A549 (cell line): Measurements from ENCODE around the gene TGIF1. TPM values are rescaled to one million over a fixed set of nuclear protein-coding genes. Genes with fewer than 3 reads are reported as not detected.
A peak's percentile ranks its signal among the peaks of the same experiment; 100 is the strongest.

Experiments used
- ATAC-seq, 2 experiments: fragments of 200-7000 bp in 1 of 2; fragments of >200 bp in 1 of 2; cut with Nextera tagmentation in 1 of 2; cut with Tn5 transposase in 1 of 2; 3 replicates each; pipeline versions ENCODE4 v1.8.0 to v1.9.1; 2018 to 2020; ENCODE audit warnings: mild to moderate bottlenecking in 1 of 2, moderate library complexity in 1 of 2
- CTCF ChIA-PET: fragments of 300-600 bp; sonication (Branson Sonifier 250); formaldehyde crosslinking; extraction: SDS; loops from one replicate; lab custom pipeline; 2021; ENCODE audit warnings: antibody characterized with exemption, inconsistent platforms; lab: Yijun Ruan, JAX
- POLR2A ChIA-PET: fragments of 350-600 bp; formaldehyde crosslinking; extraction: SDS; loops from one replicate; lab custom pipeline; 2021; ENCODE audit warnings: antibody characterized with exemption, inconsistent platforms; lab: Yijun Ruan, JAX
- DNase-seq, 2 experiments: peaks; one replicate each; pipeline versions ENCODE4 v3.0.0 to v3.0.0-alpha.2; 2011 to 2016; ENCODE audit warnings: low read depth in 1 of 2, low spot score in 1 of 2
- FAIRE-seq: peaks from 2 replicates; lab custom pipeline; 2011; peaks lifted over from hg19 to GRCh38; lab: Jason Lieb, UNC
- H3K27ac ChIP-seq, 2 experiments: fragments of >200 bp; sonication (Bioruptor Twin); formaldehyde crosslinking; 3 replicates each; pipeline ENCODE4 v1.5.1; 2016 to 2017
- H3K4me1 ChIP-seq: fragments of >200 bp; sonication (Bioruptor Twin); formaldehyde crosslinking; 3 replicates; pipeline ENCODE4 v1.6.1; 2016
- H3K4me2 ChIP-seq: fragments of >200 bp; sonication (Bioruptor Twin); formaldehyde crosslinking; 3 replicates; pipeline ENCODE4 v1.6.1; 2016
- H3K4me3 ChIP-seq: fragments of >200 bp; sonication (Bioruptor Twin); formaldehyde crosslinking; 3 replicates; pipeline ENCODE4 v1.5.1; 2016
- H3K9me3 ChIP-seq: fragments of >200 bp; sonication (Bioruptor Twin); formaldehyde crosslinking; 3 replicates; pipeline ENCODE4 v1.6.1; 2016
- ATOH8 ChIP-seq: fragments of 250-450 bp; sonication (Bioruptor Pico); IDR thresholded peaks from 2 replicates; pipeline ENCODE4 v1.5.0; 2020; ENCODE audit warnings: low read depth, mild to moderate bottlenecking, moderate library complexity
- BCL3 ChIP-seq: fragments of >200 bp; sonication (Bioruptor Twin); formaldehyde crosslinking; IDR thresholded peaks from 3 replicates; pipeline ENCODE4 v1.6.1; 2016
- CBX2 ChIP-seq: fragments of 200-600 bp; sonication (generic); IDR thresholded peaks from 2 replicates; pipeline ENCODE4 v1.6.1; 2016; ENCODE audit warnings: low read depth, mild to moderate bottlenecking, borderline replicate concordance
- CBX8 ChIP-seq: fragments of 200-600 bp; sonication (generic); IDR thresholded peaks from 2 replicates; pipeline ENCODE4 v1.6.1; 2016
- CEBPB ChIP-seq, 2 experiments: fragments of >200 bp in 1 of 2; sonication (Bioruptor Twin) in 1 of 2; formaldehyde crosslinking in 1 of 2; IDR thresholded peaks; 2 replicates each; pipeline ENCODE4 v1.6.1; 2012 to 2016
- CHD2 ChIP-seq: fragments of 150-350 bp; IDR thresholded peaks from 2 replicates; pipeline ENCODE4 v1.6.1; 2014; ENCODE audit warnings: low read length; ENCODE audit not compliant: partially characterized antibody
- EHF ChIP-seq: fragments of 250-450 bp; sonication (Bioruptor Pico); IDR thresholded peaks from 2 replicates; pipeline ENCODE4 v1.5.0; 2020; ENCODE audit warnings: mild to moderate bottlenecking
- ELK1 ChIP-seq: fragments of 150-350 bp; IDR thresholded peaks from 2 replicates; pipeline ENCODE4 v1.6.1; 2014; ENCODE audit warnings: low read depth, mild to moderate bottlenecking, low read length
- ESRRA ChIP-seq: fragments of 150-350 bp; IDR thresholded peaks from 2 replicates; pipeline ENCODE4 v1.6.1; 2014; ENCODE audit warnings: mild to moderate bottlenecking, low read length, borderline replicate concordance
- HDAC2 ChIP-seq: fragments of 200-600 bp; sonication (generic); IDR thresholded peaks from 2 replicates; pipeline ENCODE4 v1.6.1; 2016
- HES2 ChIP-seq: fragments of >200 bp; sonication (Bioruptor Twin); formaldehyde crosslinking; IDR thresholded peaks from 2 replicates; pipeline ENCODE4 v1.6.1; 2016
- HOXB13 ChIP-seq: fragments of 250-450 bp; sonication (Bioruptor Pico); IDR thresholded peaks from 2 replicates; pipeline ENCODE4 v1.5.0; 2020; ENCODE audit warnings: low read depth, mild to moderate bottlenecking, moderate library complexity
- JUNB ChIP-seq: fragments of >200 bp; sonication (Bioruptor Twin); formaldehyde crosslinking; IDR thresholded peaks from 2 replicates; pipeline ENCODE4 v1.6.1; 2016
- MAX ChIP-seq: IDR thresholded peaks from 2 replicates; pipeline ENCODE4 v1.6.1; 2012
- MYC ChIP-seq: IDR thresholded peaks from 2 replicates; pipeline ENCODE4 v1.6.1; 2012; ENCODE audit warnings: mild to moderate bottlenecking, inconsistent platforms, low read length, improper control_type of control experiment, borderline replicate concordance
- NFE2L2 ChIP-seq: fragments of 150-350 bp; conservative IDR thresholded peaks from 2 replicates; pipeline ENCODE4 v1.6.1; 2014; ENCODE audit warnings: low read length
- NPAS2 ChIP-seq: fragments of 250-450 bp; sonication (Bioruptor Pico); IDR thresholded peaks from 2 replicates; pipeline ENCODE4 v1.8.0; 2022; ENCODE audit warnings: mild to moderate bottlenecking, moderate library complexity, borderline replicate concordance
- POLR2A ChIP-seq: IDR thresholded peaks from 2 replicates; pipeline ENCODE4 v1.6.1; 2012; ENCODE audit warnings: mild to moderate bottlenecking, low read length
- POLR2AphosphoS2 ChIP-seq: conservative IDR thresholded peaks from 2 replicates; pipeline ENCODE4 v1.6.1; 2012; ENCODE audit warnings: low read length, improper control_type of control experiment, inconsistent platforms
- RAD21 ChIP-seq, 2 experiments: fragments of >200 bp in 1 of 2; sonication (Bioruptor Twin) in 1 of 2; formaldehyde crosslinking in 1 of 2; IDR thresholded peaks in 1 of 2; conservative IDR thresholded peaks in 1 of 2; 2 replicates in 1 of 2; 3 replicates in 1 of 2; pipeline ENCODE4 v1.6.1; 2012 to 2018; ENCODE audit warnings: inconsistent platforms in 1 of 2
- RCOR1 ChIP-seq: fragments of 150-350 bp; IDR thresholded peaks from 2 replicates; pipeline ENCODE4 v1.6.1; 2014; ENCODE audit warnings: antibody characterized with exemption, low read length, low read depth
- RNF2 ChIP-seq: fragments of 200-600 bp; sonication (generic); IDR thresholded peaks from 2 replicates; pipeline ENCODE4 v1.6.1; 2016; ENCODE audit warnings: low read depth, mild to moderate bottlenecking, antibody characterized with exemption, moderate library complexity, borderline replicate concordance
- SMC3 ChIP-seq: fragments of >200 bp; sonication (Bioruptor Twin); formaldehyde crosslinking; IDR thresholded peaks from 3 replicates; pipeline ENCODE4 v1.6.1; 2018; ENCODE audit warnings: inconsistent platforms
- TP53 ChIP-seq: fragments of 250-450 bp; sonication (Bioruptor Pico); IDR thresholded peaks from 2 replicates; pipeline ENCODE4 v1.5.0; 2021; ENCODE audit warnings: mild to moderate bottlenecking, moderate library complexity
- USF2 ChIP-seq: fragments of 450-650 bp; IDR thresholded peaks from 2 replicates; pipeline ENCODE4 v1.6.1; 2014; ENCODE audit warnings: antibody characterized with exemption
- ZFP36 ChIP-seq: fragments of 450-650 bp; IDR thresholded peaks from 2 replicates; pipeline ENCODE4 v1.6.1; 2014; ENCODE audit warnings: borderline replicate concordance; ENCODE audit not compliant: partially characterized antibody
- WGBS: methylation state at CpG from one replicate; pipeline ENCODE4 v1.1.6; 2017; ENCODE audit errors: missing lambda C conversion rate; 5-methylcytosine and 5-hydroxymethylcytosine counted together
- polyA plus RNA-seq, 4 experiments: library from polyadenylated mRNA; depleted of rRNA in 3 of 4; stranded (reverse); fragments of >200 nt; fragmentation: RNase III in 1 of 4; extraction: RNeasy Plus Mini Kit Qiagen cat#74134 plus additional on column Dnase treatment in 1 of 4; gene quantifications; 2 replicates in 3 of 4; 3 replicates in 1 of 4; pipeline ENCODE4 v1.2.3, GENCODE V29; 2011 to 2017

The TGIF1 gene
- polyA plus RNA-seq, 2 of the 4 experiments (the other 2 are of a cell fraction): 160 to 174 TPM

GRCh38 chr18:3498698-3499471 is 48.9 kb downstream of the TGIF1 start:
- FAIRE-seq (no peak), DNase-seq (peak; percentile 18 to 21), ATAC-seq (peak; percentile 91 to 95)
- ChIA-PET CTCF (interaction anchor here (0.5 to 1.6 kb wide), 4 partner anchors 17 to 139 kb away, joined by 3 to 5 read pairs (median 4); no protein-coding TSS in a partner anchor), POLR2A (no interaction called here)
- WGBS: 59% methylated on average over 13 of the region's 58 CpGs
- TF ChIP-seq POLR2AphosphoS2 (no peak), RAD21 (conservative IDR thresholded peaks at IDR 0.05 in 1 of 2, IDR thresholded peaks at IDR 0.05 in 1 of 2) (0 out of 5 replicates have a peak, but pooled peaks of 1 of the 2 experiments have one; percentile 11)
- H3K4me1 ChIP-seq: peaks cover 11% of the 10 kb centered on the region; the same call in 2 of the 3 replicates
- peak overlapping the region; percentile 75 to 94 for H3K27ac ChIP-seq
- no peaks in the 10 kb centered on the region for H3K9me3 ChIP-seq
- peak overlapping the region; percentile 71 for H3K4me2 ChIP-seq
- H3K4me3 ChIP-seq: peak overlapping the region; percentile 48

- Histone ChIP-seq H3K4me1 (peaks cover 11% of the 10 kb centered on the region; the same call in 2 of the 3 replicates), H3K27ac (peak overlapping the region; percentile 75 to 94), H3K4me3 (peak overlapping the region; percentile 48), H3K9me3 (no peaks in the 10 kb centered on the region), H3K4me2 (peak overlapping the region; percentile 71)
- CTCF ChIA-PET: interaction anchor here (0.5 to 1.6 kb wide), 3 partner anchors 17 to 138 kb away, joined by 3 to 5 read pairs (median 3); no protein-coding TSS in a partner anchor
- ATAC-seq (peak; percentile 72 to 82; a peak in 5 of 6 replicates), FAIRE-seq (no peak), DNase-seq (peak in 1 of 2 experiments; percentile 15)
- POLR2A ChIA-PET: no interaction called here
- WGBS: 81% methylated on average over 10 of the region's 10 CpGs
- no peak for TF ChIP-seq RCOR1
- no peak for TF ChIP-seq CEBPB (IDR thresholded peaks at IDR 0.05)
- no peak for TF ChIP-seq EHF
These were observed 49.5 kb downstream of the TGIF1 start for GRCh38 chr18:3499501-3499900.

GRCh38 chr18:3500016-3500415 is 50.0 kb downstream of the TGIF1 start:
- DNase-seq (no peak), ATAC-seq (no peak), FAIRE-seq (no peak)
- WGBS: 74% methylated on average over 5 of the region's 5 CpGs
- Histone ChIP-seq H3K27ac (peak overlapping the region in 1 of 2 experiments; percentile 94; a peak in 3 of 6 replicates), H3K4me3 (no peak overlapping the region), H3K9me3 (no peaks in the 10 kb centered on the region), H3K4me1 (peaks cover 11% of the 10 kb centered on the region; the same call in 2 of the 3 replicates), H3K4me2 (peak overlapping the region; percentile 71)
- CTCF ChIA-PET: interaction anchor here (1.6 kb wide), 1 partner anchor 28 kb away, joined by 3 read pairs; no protein-coding TSS in a partner anchor
- POLR2A ChIA-PET: no interaction called here
- TF ChIP-seq ATOH8: no peak
- no peak for TF ChIP-seq ESRRA
- no peak for TF ChIP-seq CHD2
- TF ChIP-seq RNF2: no peak
- TF ChIP-seq NFE2L2: no peak
- no peak for TF ChIP-seq MAX
- TF ChIP-seq CEBPB (IDR thresholded peaks at IDR 0.05): no peak
- no peak for TF ChIP-seq SMC3
- no peak for TF ChIP-seq MYC
- TF ChIP-seq JUNB: no peak
- no peak for TF ChIP-seq HOXB13 (CRISPR knock-in tag)

- H3K4me3 ChIP-seq: no peak overlapping the region
- POLR2A ChIA-PET: no interaction called here
- TF ChIP-seq USF2 (no peak), ELK1 (no peak), TP53 (CRISPR knock-in tag) (no peak), RAD21 (conservative IDR thresholded peaks at IDR 0.05 in 1 of 2, IDR thresholded peaks at IDR 0.05 in 1 of 2) (no peak), BCL3 (no peak), POLR2A (no peak), HES2 (no peak), CBX8 (no peak), NPAS2 (CRISPR knock-in tag) (no peak), NFE2L2 (no peak), CBX2 (no peak), ZFP36 (no peak), HDAC2 (no peak)
These were observed 52.7 kb downstream of the TGIF1 start for GRCh38 chr18:3502650-3503049.

More at GRCh38 chr18:3502650-3503049, 52.7 kb downstream of the TGIF1 start:
- Histone ChIP-seq H3K4me2 (no peak overlapping the region), H3K4me1 (peaks cover 11% of the 10 kb centered on the region; the same call in 2 of the 3 replicates), H3K9me3 (no peaks in the 10 kb centered on the region), H3K27ac (no peak overlapping the region)
- CTCF ChIA-PET: no interaction called here
- 64% methylated on average over 4 of the region's 4 CpGs for WGBS
- DNase-seq (no peak), ATAC-seq (no peak), FAIRE-seq (no peak)
